Measurements from ENCODE around the gene DPH7.
"Not testable (repeated sequence)": the region's sequence is repeated elsewhere in the genome, so short reads cannot be mapped to it uniquely, and the experiment has no call there.

DPH7 gene

DNA sequence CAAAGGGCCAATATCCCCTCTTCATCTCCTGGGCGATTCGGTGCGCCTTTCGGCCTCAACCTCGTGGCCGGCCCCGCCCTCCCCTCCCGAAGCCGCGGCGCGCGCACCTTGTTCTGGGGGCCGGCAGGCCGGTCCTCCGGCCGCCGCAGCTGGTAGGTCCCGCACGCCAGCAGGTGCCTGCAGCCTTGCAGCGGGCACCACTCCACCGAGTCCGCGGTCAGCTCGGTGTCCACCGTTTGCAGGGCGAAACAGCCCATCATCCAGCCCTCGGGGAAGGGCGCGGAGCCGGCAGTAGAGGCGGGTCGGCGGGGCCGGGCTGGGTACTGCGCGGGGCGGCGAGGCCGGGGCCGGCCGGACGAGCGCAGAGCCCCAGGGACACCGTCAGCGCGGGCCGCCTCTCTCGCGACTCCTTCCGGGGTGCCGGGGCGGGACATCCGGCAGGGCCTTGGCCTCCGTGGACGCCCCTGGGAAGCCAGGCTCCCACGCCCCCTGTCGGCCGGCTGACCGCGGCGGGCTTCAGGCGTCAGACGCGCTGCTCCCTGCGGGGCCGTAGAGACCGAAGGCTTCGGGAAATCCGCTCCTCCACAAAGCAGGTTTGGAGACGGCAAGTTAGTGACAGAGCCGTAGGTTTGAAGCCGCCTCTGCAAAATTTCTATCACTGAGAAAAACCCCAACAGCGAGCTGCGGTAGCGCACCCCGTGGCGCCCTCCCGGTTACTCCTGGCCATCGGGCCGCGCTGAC is at the start of gene DPH7:
Gene DPH7, minus strand, starts transcription at position 408 of the 741 bp plus-strand sequence. Its CDS starts 148 bp downstream, at position 260.
- DNase-seq: peak; percentile 97 to 98 (median 98)

DNA sequence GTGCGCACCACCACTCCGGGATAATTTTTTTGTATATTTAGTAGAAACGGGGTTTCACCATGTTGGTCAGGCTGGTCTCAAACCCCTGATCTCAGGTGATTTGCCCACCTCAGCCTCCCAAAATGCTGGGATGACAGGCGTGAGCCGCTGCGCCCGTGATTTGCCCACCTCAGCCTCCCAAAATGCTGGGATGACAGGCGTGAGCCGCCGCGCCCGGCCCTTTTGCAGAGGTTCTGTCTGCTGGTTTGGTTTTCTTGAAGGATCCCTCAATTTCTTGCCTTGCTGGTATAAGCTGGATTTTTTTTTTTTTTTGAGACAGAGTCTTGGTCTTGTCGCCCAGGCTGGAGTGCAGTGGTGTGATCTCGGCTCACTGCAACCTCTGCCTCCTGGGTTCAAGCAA is 48.7 kb upstream of the DPH7 start:
- DNase-seq: not testable (repeated sequence)

DNA sequence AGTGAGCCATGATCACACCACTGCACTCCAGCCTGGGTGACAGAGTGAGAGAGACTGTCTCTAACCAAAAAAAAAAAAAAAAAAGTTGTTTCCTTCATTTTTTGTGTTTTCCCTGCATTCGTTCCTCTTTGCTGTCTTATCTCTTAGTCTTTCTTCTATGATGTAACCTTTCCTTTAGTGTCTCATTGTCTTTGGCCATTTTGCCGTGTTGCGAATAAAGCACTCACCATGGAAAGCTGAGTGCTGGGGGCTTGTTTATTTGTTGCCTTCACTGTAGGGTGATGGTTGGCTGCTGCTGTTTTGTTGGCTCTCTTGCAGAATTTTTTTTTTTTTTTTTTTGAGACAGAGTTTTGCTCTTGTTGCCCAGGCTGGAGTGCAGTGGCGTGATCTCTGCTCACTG is 47.7 kb upstream of the DPH7 start:
- DNase-seq: no peak

DNA sequence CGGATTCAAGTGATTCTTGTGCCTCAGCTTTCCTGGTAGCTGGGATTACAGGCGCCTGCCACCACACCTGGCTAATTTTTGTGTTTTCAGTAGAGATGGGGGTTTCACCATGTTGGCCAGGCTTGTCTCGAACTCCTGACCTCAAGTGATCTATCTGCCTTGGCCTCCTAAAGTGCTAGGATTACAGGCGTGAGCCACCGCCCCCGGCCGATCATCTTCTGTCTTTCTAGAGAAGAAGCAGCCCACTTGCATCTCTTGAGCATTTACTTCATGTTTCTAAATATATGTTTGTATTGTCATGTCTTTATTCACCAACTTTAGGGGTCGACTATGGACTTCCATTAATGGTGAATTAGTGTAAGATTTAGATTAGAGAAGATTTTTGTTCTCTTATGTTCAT is 43.5 kb upstream of the DPH7 start:
- DNase-seq: not testable (repeated sequence)

DNA sequence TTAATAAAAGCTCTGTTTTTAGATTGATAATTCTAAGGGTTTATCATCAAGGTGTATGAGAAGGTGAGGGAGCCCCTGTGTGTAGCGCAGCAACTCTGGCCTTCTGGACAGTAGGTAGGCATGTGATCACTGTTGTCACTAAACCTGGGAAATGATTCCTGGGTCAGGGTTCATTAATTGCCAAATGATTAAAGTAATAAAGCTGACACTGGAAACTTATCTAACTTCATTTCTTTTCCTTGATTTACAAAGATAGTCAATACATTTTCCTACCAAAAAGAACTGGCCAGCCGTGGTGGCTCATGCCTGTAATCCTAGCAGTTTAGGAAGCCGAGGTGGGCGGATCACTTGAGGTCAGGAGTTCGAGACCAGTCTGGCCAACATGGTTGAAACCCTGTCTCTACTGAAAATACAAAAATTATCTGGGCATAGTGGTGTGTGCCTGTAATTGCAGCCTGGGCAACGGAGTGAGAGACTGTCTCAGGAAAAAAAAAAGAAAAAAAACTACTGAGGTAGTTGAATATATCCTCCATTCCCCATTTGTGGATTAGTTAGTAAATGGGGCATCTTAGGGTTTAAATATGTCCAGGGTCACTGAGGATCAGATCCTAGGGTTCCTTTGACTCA is 42.5 kb upstream of the DPH7 start:
- no peak for DNase-seq

DNA sequence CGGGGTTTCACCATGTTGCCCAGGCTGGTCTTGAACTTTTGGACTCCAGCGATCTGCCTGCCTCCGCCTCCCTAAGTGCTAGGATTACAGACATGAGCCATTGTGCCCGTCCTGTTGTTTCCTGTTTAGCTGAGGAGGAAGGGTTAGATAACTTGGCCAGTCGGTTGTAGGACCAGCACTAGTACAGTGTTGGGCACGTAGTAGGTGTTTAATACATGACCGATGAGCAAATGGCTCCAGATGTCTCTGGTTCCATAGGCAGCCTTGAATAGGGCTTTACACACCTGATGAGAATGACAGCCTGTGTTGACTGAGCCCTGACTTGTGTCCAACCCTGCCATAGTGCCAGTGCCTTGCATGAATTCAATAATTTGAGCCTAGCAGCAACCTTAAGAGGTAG is 41.9 kb upstream of the DPH7 start:
- DNase-seq: no peak

DNA sequence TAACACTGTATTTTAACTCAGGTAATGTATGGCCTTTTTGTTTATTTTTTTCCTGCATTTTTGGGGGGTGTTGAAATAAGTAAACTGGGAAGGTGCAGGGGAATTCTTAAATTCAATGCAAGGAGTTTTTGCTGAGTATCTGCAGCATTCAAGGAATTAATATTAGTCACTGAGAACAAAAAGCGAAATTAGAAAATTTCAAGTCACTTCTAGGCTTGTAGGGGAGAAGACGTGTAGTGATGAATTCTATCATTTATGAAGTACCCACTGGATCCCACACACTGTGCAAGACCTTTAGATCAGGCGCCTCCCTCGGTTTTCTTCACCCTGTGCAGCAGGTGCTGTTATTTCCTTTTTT is 41.3 kb upstream of the DPH7 start:
- no peak for DNase-seq

DNA sequence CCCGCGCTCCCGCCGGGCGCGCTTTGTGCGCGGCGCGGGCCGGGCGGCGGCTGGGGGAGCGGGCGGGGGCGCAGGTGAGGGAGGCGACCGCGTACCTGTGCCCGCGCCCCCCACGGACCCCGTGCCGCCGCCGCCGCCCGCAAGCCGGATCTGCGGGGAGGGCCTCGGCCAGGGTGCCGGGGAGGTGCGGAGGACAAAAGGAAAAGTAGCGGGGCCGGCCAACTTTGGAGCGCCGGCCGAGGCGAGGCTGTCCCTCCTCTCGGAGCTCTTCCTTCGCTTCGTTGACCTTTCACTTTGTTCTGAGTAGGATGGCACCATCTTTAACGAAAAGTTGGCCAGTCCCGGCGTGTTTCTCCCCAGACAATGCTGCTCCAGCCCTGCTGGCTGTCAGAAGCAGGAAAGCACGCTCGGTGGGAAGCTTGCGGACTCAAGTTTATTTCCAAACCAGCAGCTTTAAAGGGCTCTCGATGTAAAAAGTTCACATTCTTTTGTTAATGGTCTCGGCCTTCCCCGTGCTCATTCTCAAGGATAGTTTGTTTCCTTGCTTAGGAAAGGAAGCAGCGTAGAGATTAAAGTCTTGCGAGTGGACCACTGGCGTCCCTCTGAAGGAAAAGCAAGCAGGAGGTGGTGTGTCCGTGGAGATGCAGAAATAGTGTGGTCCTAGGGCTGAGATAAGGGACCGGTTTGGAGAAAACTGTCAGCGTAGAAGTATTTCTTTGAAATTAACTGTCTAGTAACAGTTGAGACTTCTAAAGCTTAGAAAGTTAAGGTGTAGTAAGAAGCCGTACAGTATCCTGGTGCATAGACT is 40.7 kb upstream of the DPH7 start:
- no peak for DNase-seq

DNA sequence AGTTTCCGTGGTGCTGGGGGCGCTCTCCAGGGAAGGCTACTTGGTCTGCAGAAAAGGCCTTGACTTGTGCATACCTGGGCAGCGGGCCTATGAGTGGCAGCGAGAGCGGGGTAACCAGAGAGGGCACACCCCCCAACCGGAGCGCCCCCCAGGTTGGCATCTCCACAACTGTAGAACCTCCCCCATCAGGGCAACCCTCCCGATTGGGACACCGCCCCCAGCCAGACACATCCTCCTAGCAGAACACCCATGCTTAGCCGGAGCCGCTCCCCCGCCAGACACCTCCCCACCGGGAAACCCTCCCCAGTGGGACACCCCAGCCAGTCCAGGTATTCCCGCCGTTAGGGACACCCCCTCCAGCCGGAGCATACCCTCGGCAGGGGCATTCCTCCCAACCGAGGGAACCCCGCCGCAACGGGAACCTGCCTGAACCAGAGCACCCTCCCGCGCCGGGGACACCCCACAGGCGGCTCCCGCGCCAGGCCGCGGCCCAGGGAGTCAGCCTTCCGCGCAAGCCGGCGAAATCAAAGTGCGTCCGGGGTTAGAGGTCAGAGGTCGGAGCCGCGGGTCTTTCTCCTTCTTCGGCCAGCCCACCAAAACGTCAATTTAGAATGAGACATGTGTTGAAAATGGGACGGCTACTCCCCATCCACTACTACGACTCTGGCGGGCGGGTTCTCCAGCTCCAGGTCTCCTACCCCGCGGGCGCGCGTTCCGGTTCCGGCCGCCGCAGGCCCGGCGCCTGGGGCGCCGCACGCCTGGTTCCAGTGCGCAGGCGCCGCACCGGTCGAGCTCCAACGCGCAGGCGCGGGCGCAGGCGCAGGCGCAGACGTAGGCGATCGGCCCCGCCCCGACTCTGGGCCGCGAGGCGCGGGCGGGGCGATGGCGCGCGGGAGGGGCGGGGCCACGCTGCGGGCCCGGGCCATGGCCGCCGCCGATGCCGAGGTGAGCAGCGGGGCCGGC is 39.7 kb upstream of the DPH7 start, which contains the start of gene EHMT1:
Gene EHMT1, plus strand, starts transcription at position 901 of the 963 bp plus-strand sequence. Its CDS starts 24 bp downstream, at position 925.
- peak; percentile 80 to 87 (median 84) for DNase-seq

DNA sequence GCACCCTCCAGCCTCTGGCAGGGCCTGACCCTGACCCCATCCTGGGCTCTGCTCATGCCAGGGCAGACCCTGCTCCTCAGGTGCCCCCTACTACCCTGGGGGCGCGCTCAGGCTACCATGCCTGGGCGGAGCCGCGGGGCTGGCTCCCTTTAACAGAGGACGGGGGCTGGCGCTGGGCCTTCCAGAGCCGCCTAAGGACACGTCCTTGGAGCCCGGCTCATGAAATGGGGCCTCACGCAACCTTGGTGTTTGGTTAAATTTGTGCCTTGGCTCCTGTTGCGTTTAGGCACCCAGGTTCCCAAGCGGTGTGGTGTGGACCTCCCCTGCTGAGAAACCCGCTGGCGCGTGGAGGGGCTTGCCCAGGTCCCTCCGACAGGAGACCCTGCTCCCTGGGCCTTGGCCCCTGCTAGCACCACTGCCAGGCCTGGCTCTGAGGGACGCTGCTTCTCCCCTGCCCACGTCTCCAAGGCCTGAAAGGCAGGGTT is 36.7 kb upstream of the DPH7 start:
- no peak for DNase-seq

DNA sequence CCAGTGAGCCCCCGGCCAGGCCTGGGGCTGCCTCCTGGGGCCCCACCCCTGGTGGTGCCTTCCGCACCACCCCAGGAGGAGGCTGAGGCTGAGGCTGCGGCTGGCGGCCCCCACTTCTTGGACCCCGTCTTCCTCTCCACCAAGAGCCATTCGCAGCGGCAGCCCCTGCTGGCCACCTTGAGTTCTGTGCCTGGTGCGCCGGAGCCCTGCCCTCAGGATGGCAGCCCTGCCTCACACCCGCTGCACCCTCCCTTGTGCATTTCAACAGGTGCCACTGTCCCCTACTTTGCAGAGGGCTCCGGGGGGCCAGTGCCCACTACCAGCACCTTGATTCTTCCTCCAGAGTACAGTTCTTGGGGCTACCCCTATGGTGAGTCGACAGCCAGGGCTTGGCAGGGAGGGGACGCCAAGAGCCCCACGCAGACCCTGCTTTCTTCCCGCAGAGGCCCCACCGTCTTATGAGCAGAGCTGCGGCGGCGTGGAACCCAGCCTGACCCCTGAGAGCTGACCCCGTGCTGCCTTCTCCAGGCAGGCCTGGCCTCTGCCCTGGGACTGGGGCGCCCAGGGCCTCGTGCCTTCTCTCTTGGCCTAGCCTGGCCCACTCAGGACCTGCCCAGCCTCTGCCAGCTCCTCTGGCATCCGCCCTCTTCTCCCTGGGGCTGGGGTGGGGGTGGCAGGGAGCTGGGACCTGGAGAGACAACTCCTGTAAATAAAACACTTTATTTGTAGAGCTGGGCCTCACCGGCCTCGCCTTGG is 36.1 kb upstream of the DPH7 start:
- DNase-seq: no peak

DNA sequence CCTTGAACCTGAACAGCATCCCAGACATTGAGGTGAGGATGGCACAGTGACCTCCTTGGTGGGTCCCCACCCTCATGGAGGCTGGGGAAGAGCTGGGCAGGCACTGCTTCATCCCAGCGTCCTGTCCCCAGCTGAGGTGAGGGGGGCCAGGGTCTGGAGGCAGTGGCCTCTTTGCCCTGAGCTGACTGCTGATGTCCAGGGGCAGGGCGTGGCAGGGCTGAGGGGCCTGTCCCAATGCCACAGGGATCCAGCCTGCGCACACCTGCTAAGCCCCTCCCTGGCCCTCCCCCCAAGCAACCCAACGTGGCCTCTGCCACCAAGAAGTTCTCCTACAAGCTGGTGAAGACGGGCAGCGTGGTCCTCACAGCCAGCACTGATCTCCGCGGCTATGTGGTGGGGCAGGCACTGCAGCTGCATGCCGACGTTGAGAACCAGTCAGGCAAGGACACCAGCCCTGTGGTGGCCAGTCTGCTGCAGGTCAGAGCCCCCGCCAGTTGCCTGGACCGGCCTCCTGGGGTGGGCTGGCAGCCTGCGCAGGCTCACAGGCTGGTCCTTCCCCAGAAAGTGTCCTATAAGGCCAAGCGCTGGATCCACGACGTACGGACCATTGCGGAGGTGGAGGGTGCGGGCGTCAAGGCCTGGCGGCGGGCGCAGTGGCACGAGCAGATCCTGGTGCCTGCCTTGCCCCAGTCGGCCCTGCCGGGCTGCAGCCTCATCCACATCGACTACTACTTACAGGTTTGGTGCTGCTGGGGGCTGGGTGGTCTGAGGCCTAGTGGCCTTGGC is 35.2 kb upstream of the DPH7 start:
- no peak for DNase-seq

DNA sequence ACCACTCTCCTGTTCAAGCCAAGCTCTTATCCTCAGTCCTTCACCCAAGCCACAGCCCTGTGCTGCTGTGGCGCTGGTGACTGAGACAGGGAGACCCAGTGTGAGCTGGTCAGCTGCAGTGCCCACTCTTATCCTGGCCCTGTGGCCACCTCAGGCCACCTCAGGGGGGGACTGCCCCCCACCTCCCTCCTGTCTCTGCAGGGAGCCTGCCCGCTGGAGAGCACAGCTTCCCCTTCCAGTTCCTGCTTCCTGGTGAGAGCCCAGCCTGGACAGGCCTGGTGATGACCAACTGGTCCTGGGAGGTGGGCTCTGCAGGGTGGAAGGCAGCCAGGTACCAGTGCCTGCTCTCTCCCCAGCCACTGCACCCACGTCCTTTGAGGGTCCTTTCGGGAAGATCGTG is 34.5 kb upstream of the DPH7 start:
- no peak for DNase-seq

DNA sequence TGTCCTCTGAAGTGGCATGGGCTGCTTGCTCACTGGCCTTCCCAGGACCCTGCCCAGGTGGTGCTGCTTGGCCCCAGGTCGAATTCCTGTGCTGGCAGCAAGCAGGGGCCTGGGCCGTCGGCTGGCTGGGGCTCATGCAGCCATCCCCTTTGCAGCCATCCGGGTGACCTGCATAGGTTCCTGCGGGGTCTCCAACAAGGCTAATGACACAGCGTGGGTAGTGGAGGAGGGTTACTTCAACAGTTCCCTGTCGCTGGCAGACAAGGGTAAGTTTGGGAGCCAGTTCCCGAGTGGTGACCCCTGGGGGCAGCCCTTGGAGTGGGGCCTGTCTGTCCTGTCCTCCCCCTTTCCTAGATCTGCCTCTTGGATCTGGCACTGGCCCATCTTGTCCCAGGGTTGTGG is 34.0 kb upstream of the DPH7 start:
- no peak for DNase-seq

DNA sequence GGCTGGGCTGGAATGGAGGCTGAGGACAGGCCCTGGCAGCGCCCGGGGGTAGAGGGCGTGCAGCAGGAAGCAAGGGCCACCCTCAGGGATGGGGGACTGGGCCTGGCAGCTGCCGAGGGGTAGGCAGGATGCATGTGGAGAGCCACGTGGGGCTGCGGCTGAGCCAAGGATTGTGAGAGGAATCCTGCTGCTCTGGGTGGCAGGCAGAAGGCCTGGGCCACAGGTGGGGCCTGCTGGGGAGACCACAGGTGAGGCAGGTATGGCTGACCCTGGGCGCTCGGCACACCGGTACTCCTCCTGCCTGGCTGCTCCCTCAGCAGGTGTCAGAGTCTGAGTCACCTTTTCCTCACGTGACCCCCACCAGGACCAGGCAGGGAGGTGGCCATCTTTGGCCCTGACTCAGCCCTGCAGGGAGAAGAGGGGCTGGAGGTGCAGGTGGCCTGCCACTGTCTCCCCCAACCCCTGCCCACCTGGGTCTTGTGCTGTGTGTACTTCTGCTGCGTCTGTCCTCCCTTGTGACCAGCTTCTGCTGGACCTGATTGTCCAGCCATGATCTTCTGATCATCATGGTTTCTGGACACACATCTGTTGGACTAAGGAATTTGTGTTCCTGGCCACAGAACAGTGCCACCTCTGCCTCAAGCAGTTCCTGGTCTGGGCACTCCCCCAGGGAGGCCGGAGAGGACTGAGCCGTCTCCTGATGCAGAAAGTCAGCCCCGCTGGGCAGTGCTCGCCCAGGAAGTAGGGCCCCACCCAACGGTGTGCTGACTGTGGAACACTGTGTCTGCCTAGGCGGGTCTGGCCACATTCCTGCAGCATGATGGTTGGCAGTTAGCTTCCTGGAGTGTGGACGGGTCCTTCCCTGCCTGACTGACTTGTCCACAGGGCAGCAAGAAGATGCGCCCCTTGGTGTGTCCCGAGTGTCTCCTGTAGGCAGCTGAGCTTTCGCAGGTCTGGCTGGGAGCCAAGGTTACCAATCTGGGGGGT is 33.2 kb upstream of the DPH7 start:
- no peak for DNase-seq

DNA sequence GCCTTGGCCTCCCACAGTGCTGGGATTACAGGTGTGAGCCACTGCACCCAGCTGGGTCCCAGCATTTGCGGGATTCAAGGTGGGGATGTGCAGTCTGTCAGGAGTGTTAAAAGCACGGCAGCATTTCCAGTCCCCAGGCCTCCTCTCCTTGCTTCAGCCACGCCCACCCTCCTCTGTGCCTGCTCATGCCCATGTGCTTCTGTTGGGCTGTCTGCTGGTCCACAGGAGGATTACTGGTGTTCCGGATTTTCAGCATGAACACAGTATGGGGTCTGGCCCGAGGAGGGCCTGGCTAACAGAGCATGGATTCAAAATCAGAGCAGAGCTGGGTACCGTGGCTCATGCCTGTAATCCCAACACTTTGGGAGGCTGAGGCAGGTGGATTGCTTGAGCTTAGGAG is 32.2 kb upstream of the DPH7 start:
- DNase-seq: no peak

DNA sequence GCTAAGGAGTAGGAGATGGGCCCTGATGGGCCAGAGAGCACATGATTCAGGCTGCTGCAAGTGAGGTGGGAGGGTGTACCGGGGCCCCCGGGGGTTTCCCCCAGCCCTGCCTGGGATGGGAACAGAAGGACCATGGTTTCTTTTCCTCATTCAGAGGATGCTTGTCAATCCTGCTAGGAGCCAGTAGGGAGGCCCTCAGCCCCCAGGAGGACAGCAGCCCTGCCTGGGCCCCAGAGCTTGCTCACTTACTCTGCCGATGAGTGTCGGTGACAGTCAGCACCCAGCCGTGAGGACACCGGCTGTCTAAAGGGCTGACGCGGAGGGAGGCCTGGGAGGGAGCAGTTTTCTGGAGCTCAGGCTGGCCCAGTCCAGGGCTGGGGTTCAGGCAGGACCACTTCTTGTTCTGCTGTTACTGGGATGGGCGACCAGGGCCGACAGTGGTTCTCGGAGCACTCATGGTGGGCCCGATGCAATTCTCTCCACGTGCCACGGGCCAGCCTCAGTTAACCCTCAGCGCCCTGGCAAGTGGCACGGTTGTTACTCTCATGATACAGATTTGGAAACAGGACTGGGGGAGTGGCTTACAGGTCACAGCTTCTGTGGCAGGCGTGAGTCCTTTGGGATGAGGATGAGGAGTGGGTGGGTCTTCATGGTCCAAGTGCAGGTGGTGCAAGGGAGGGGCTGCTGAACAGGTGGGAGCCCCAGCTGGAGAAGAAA is 28.6 kb upstream of the DPH7 start:
- no peak for DNase-seq

DNA sequence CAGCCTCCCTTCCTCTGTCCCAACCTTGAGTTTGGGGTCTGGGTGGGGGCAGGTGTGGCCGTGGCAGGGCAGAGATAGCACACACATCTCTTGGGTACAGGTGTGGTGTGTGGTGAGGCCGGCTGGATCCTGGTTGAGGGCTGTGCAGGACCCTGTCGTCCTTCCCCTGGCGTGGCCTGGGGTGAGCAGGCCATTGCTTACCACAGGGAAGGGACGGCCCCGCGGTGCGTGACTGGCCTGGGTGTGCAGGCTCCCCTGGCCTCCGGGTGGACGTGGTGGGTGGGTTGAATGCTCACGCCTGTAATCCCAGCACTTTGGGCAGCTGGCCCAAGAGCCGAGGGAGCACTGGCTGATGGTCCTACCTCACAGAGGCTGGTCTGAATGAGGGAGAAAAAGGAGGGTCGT is 28.0 kb upstream of the DPH7 start:
- DNase-seq: no peak
